Neuronal stem cell (in vitro differentiated cells): ENCODE measurements around the gene PDZRN3. TPM values are rescaled to one million over a fixed set of nuclear protein-coding genes. Genes with fewer than 3 reads are reported as not detected.

Source experiments
- DNase-seq: peaks from one replicate; pipeline ENCODE4 v3.0.0-alpha.2; 2013; ENCODE audit warnings: low spot score
- H2AFZ ChIP-seq: one replicate; pipeline ENCODE4 v1.6.1; 2013; ENCODE audit warnings: mild to moderate bottlenecking, low read length, inconsistent platforms
- H2AK5ac ChIP-seq: 2 replicates; pipeline ENCODE4 v1.6.1; 2013; ENCODE audit warnings: low read depth, mild to moderate bottlenecking, inconsistent platforms, low read length, moderate library complexity, mixed read lengths
- H2BK120ac ChIP-seq: 2 replicates; pipeline ENCODE4 v1.6.1; 2013; ENCODE audit warnings: low read depth, mild to moderate bottlenecking, inconsistent platforms, low read length, moderate library complexity, mixed read lengths
- H2BK12ac ChIP-seq: one replicate; pipeline ENCODE4 v1.6.1; 2013; ENCODE audit warnings: low read length, inconsistent platforms
- H2BK15ac ChIP-seq: 2 replicates; pipeline ENCODE4 v1.6.1; 2013; ENCODE audit warnings: mild to moderate bottlenecking, low read length, inconsistent platforms, mixed read lengths
- H2BK5ac ChIP-seq: one replicate; pipeline ENCODE4 v1.6.1; 2013; ENCODE audit warnings: inconsistent platforms, mild to moderate bottlenecking, low read length, moderate library complexity
- H3K14ac ChIP-seq: one replicate; pipeline ENCODE4 v1.6.1; 2013; ENCODE audit warnings: low read length, inconsistent platforms
- H3K18ac ChIP-seq: 2 replicates; pipeline ENCODE4 v1.6.1; 2013; ENCODE audit warnings: low read length, inconsistent platforms
- H3K23ac ChIP-seq: 2 replicates; pipeline ENCODE4 v1.6.1; 2013; ENCODE audit warnings: low read depth, mild to moderate bottlenecking, mixed read lengths, low read length, inconsistent platforms; ENCODE audit not compliant: poor library complexity
- H3K27ac ChIP-seq: replicated peaks from 3 replicates; pipeline ENCODE4 v1.5.1; 2013; ENCODE audit warnings: low read length, inconsistent platforms
- H3K27me3 ChIP-seq, 3 experiments: 2 replicates each; pipeline ENCODE4 v1.6.1; 2013; ENCODE audit warnings: low read length in 3 of 3, mild to moderate bottlenecking in 2 of 3, inconsistent platforms in 1 of 3, low read depth in 1 of 3, mixed read lengths in 1 of 3, moderate library complexity in 1 of 3; ENCODE audit not compliant: control insufficient read depth in 3 of 3, insufficient read depth in 3 of 3
- H3K36me3 ChIP-seq, 2 donors: replicated peaks in 1 of 2; 2 replicates each; pipeline ENCODE4 v1.6.1; 2013; ENCODE audit warnings: low read length in 2 of 2; ENCODE audit not compliant: control insufficient read depth in 2 of 2, insufficient read depth in 2 of 2
- H3K4ac ChIP-seq: 2 replicates; pipeline ENCODE4 v1.6.1; 2013; ENCODE audit warnings: inconsistent platforms, mild to moderate bottlenecking, low read length, moderate library complexity
- H3K4me1 ChIP-seq, 2 donors: 1 replicate in 1 of 2; 2 replicates in 1 of 2; pipeline ENCODE4 v1.6.1; 2013; ENCODE audit warnings: low read length in 2 of 2, low read depth in 1 of 2; ENCODE audit not compliant: control insufficient read depth in 2 of 2, insufficient read depth in 1 of 2
- H3K4me2 ChIP-seq: one replicate; pipeline ENCODE4 v1.6.1; 2013; ENCODE audit warnings: mild to moderate bottlenecking, low read length, inconsistent platforms; ENCODE audit not compliant: insufficient read depth, poor library complexity, severe bottlenecking
- H3K4me3 ChIP-seq, 2 donors: 2 replicates each; pipeline ENCODE4 v1.5.1; 2013; ENCODE audit warnings: low read length in 2 of 2, mild to moderate bottlenecking in 2 of 2, inconsistent platforms in 1 of 2, moderate library complexity in 1 of 2
- H3K79me1 ChIP-seq: one replicate; pipeline ENCODE4 v1.6.1; 2013; ENCODE audit warnings: low read depth, mild to moderate bottlenecking, inconsistent platforms, low read length, moderate library complexity
- H3K9ac ChIP-seq: one replicate; pipeline ENCODE4 v1.6.1; 2013; ENCODE audit warnings: mild to moderate bottlenecking, low read depth, low read length, inconsistent platforms; ENCODE audit not compliant: poor library complexity
- H3K9me3 ChIP-seq, 2 donors: replicated peaks in 1 of 2; 2 replicates each; pipeline versions ENCODE3 to v1.6.1; 2013; ENCODE audit warnings: low read length in 2 of 2, mild to moderate bottlenecking in 2 of 2, inconsistent platforms in 1 of 2, low read depth in 1 of 2, mixed read lengths in 1 of 2, moderate library complexity in 1 of 2; ENCODE audit not compliant: control insufficient read depth in 2 of 2, insufficient read depth in 1 of 2
- H4K8ac ChIP-seq: one replicate; pipeline ENCODE4 v1.6.1; 2013; ENCODE audit warnings: low read depth, mild to moderate bottlenecking, inconsistent platforms, low read length, moderate library complexity
- H4K91ac ChIP-seq: one replicate; pipeline ENCODE4 v1.6.1; 2013; ENCODE audit warnings: low read length, low read depth, mild to moderate bottlenecking, inconsistent platforms; ENCODE audit not compliant: poor library complexity
- WGBS, 2 donors: extraction: QIAGEN DNeasy Blood & Tissue Kit; methylation state at CpG; one replicate each; pipeline ENCODE4 v1.1.7; 2013; ENCODE audit warnings: missing lambda C conversion rate in 2 of 2, mixed read lengths in 1 of 2; ENCODE audit not compliant: insufficient read length in 2 of 2, insufficient replicate concordance in 1 of 2; ENCODE audit errors: extremely low coverage in 2 of 2; 5-methylcytosine and 5-hydroxymethylcytosine counted together
- small RNA-seq: library from polyadenylated mRNA; stranded (forward); fragments of <200 nt; extraction: miRNeasy Mini kit (QIAGEN cat#:217004); gene quantifications from one replicate; pipeline ENCODE3, GENCODE V24; 2013; ENCODE audit not compliant: insufficient read depth

The PDZRN3 gene

GRCh38 chr3:73342077-73342476, 282.7 kb downstream of the PDZRN3 start:
- Histone ChIP-seq H3K4ac (no peak overlapping the region), H3K36me3 (no peaks in the 10 kb centered on the region), H2BK120ac (no peak overlapping the region), H4K8ac (no peak overlapping the region), H4K91ac (no peak overlapping the region), H3K4me3 (no peak overlapping the region), H3K27ac (no peak overlapping the region), H3K23ac (no peak overlapping the region), H3K4me2 (no peak overlapping the region), H3K9me3 (peaks cover 0 to 4% of the 10 kb centered on the region in 2 donors), H2BK12ac (no peak overlapping the region), H3K27me3 (no peaks in the 10 kb centered on the region), H2AFZ (no peak overlapping the region), H2BK5ac (no peak overlapping the region), H3K79me1 (no peaks in the 10 kb centered on the region), H2AK5ac (no peak overlapping the region), H3K9ac (no peak overlapping the region), H3K4me1 (no peaks in the 10 kb centered on the region), H3K18ac (no peak overlapping the region), H3K14ac (no peak overlapping the region), H2BK15ac (no peak overlapping the region)
- DNase-seq = no peak
- no CpG with 5 or more reads among the region's 1 CpG for WGBS, 2 donors

DNA sequence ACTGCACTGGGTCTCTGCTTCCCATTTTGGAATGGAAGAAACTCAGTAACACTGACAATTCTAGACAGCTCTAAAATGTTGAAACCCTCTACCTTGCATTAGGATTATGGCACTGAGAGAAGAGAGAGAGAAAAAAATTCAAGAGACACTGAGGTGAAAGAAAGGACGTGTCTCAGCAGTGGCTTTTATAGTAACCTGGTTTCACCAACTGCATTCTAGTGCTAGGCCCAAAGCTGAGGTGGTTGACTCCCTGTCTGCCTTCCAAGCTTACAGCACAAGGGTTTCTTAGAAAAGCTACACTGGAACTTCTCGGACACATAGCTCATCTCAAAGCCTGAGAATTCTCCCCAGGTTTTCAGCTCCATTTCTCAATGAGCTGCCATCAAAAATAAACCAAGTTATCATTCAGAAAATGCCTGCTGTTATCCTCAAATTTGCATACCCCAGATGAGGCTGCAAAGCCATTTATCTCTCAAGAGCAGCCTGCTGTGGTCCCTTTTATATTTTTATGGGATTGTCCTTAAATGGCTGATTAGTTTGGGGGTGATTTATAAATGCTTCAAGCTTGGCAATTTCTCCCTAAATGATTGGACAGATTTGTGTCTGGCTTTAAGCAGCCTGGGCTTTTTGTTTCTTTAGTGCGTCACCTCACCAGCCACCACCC, 283.3 kb downstream of the PDZRN3 start:
- WGBS, 2 donors = no CpG with 5 or more reads among the region's 3 CpGs
- H2BK15ac ChIP-seq = no peak overlapping the region
- no peak overlapping the region for H3K4me3 ChIP-seq
- H3K4me2 ChIP-seq = no peak overlapping the region
- H3K9me3 ChIP-seq = peaks cover 0 to 4% of the 10 kb centered on the region in 2 donors
- DNase-seq = no peak
- no peak overlapping the region for H3K23ac ChIP-seq
- no peak overlapping the region for H4K8ac ChIP-seq
- no peak overlapping the region for H2BK5ac ChIP-seq
- no peak overlapping the region for H3K14ac ChIP-seq
- no peaks in the 10 kb centered on the region for H3K79me1 ChIP-seq
- no peak overlapping the region for H2AFZ ChIP-seq
- H3K36me3 ChIP-seq = no peaks in the 10 kb centered on the region
- H3K27ac ChIP-seq = no peak overlapping the region
- H3K27me3 ChIP-seq = no peaks in the 10 kb centered on the region
- no peak overlapping the region for H3K18ac ChIP-seq
- H4K91ac ChIP-seq = no peak overlapping the region
- no peaks in the 10 kb centered on the region for H3K4me1 ChIP-seq
- no peak overlapping the region for H3K9ac ChIP-seq
- no peak overlapping the region for H2AK5ac ChIP-seq
- H2BK12ac ChIP-seq = peak overlapping the region; percentile 6
- H3K4ac ChIP-seq = no peak overlapping the region
- no peak overlapping the region for H2BK120ac ChIP-seq

- Histone ChIP-seq H2BK15ac (no peak overlapping the region), H3K9me3 (no peaks in the 10 kb centered on the region), H3K4ac (no peak overlapping the region), H4K91ac (no peak overlapping the region), H3K79me1 (no peaks in the 10 kb centered on the region), H3K27ac (no peak overlapping the region), H3K9ac (no peak overlapping the region), H3K14ac (no peak overlapping the region), H2AFZ (no peak overlapping the region), H3K4me1 (no peaks in the 10 kb centered on the region), H3K18ac (no peak overlapping the region), H3K4me3 (no peak overlapping the region), H3K36me3 (no peaks in the 10 kb centered on the region), H4K8ac (no peak overlapping the region), H3K23ac (no peak overlapping the region), H2BK120ac (no peak overlapping the region), H3K4me2 (no peak overlapping the region), H3K27me3 (no peaks in the 10 kb centered on the region), H2BK12ac (no peak overlapping the region), H2BK5ac (no peak overlapping the region), H2AK5ac (no peak overlapping the region)
- WGBS, 2 donors = no CpG with 5 or more reads among the region's 3 CpGs
- DNase-seq = no peak
Observed at GRCh38 chr3:73332558-73332957, 292.2 kb downstream of the PDZRN3 start.

Small RNA genes lying within 50 kb of the gene (small RNA-seq; reads per million reads assigned to genes)
- gene RNU7-119P = not detected
